Testis (tissue), 2 donors: ENCODE measurements around the gene PTGFRN.

ENCODE experiments used
- POLR2A ChIP-seq: fragments of 450-650 bp; IDR thresholded peaks from one replicate; pipeline ENCODE4 v1.6.1; 2017; ENCODE audit warnings: antibody characterized with exemption, mild to moderate bottlenecking, moderate library complexity
- TF ChIP-seq, protein P1 (sequence below), 3 experiments: fragments of 450-650 bp in 2 of 3; fragments of 200-600 bp in 1 of 3; sonication (generic) in 1 of 3; IDR thresholded peaks; one replicate each; pipeline ENCODE4 v1.5.1; 2016 to 2019; ENCODE audit warnings: antibody characterized with exemption in 3 of 3, mild to moderate bottlenecking in 2 of 3, moderate library complexity in 1 of 3

GRCh38 chr1:116958977-116959376, 49.3 kb downstream of the PTGFRN start:
- TF ChIP-seq POLR2A = no peak
- TF ChIP-seq, protein P1, sequence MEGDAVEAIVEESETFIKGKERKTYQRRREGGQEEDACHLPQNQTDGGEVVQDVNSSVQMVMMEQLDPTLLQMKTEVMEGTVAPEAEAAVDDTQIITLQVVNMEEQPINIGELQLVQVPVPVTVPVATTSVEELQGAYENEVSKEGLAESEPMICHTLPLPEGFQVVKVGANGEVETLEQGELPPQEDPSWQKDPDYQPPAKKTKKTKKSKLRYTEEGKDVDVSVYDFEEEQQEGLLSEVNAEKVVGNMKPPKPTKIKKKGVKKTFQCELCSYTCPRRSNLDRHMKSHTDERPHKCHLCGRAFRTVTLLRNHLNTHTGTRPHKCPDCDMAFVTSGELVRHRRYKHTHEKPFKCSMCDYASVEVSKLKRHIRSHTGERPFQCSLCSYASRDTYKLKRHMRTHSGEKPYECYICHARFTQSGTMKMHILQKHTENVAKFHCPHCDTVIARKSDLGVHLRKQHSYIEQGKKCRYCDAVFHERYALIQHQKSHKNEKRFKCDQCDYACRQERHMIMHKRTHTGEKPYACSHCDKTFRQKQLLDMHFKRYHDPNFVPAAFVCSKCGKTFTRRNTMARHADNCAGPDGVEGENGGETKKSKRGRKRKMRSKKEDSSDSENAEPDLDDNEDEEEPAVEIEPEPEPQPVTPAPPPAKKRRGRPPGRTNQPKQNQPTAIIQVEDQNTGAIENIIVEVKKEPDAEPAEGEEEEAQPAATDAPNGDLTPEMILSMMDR (IDR thresholded peaks at IDR 0.05) = no peak
